Uterus (tissue), 2 donors: ENCODE data around the gene KHSRP.

Experiments
- POLR2A ChIP-seq, 2 donors: fragments of 450-650 bp; IDR thresholded peaks; one replicate each; pipeline ENCODE4 v1.6.1; 2016; ENCODE audit warnings: antibody characterized with exemption in 2 of 2, mild to moderate bottlenecking in 1 of 2, moderate library complexity in 1 of 2
- TF ChIP-seq, protein P1 (sequence below), 4 experiments: fragments of 200-600 bp in 2 of 4; fragments of 450-650 bp in 2 of 4; sonication (generic) in 2 of 4; IDR thresholded peaks; one replicate each; pipeline ENCODE4 v1.5.1; 2016 to 2019; ENCODE audit warnings: antibody characterized with exemption in 4 of 4, mild to moderate bottlenecking in 2 of 4, moderate library complexity in 1 of 4

DNA sequence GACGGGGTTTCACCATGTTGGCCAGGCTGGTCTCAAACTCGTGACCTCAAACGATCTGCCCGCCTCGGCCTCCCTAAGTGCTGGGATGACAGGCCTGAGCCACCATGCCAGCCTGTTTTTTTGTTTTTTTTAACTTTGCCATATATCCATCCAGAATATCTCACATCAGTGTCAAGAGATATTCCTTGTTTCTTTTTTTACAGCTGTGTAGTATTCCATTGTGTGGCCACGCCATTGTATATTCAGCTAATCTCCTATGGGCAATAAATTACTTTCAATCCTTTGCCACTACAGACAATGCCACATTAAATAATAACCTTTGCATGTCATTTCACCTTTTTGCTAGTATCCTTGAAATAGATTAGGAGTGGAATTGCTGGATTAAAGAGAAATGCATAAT lies 15.3 kb downstream of the KHSRP start:
- no peak for TF ChIP-seq POLR2A (IDR thresholded peaks at IDR 0.05)
- TF ChIP-seq, protein P1, sequence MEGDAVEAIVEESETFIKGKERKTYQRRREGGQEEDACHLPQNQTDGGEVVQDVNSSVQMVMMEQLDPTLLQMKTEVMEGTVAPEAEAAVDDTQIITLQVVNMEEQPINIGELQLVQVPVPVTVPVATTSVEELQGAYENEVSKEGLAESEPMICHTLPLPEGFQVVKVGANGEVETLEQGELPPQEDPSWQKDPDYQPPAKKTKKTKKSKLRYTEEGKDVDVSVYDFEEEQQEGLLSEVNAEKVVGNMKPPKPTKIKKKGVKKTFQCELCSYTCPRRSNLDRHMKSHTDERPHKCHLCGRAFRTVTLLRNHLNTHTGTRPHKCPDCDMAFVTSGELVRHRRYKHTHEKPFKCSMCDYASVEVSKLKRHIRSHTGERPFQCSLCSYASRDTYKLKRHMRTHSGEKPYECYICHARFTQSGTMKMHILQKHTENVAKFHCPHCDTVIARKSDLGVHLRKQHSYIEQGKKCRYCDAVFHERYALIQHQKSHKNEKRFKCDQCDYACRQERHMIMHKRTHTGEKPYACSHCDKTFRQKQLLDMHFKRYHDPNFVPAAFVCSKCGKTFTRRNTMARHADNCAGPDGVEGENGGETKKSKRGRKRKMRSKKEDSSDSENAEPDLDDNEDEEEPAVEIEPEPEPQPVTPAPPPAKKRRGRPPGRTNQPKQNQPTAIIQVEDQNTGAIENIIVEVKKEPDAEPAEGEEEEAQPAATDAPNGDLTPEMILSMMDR (IDR thresholded peaks at IDR 0.05), result no peak
